Measurements from ENCODE around the gene TENT4A. TPM values are rescaled to one million over a fixed set of nuclear protein-coding genes. Genes with fewer than 3 reads are reported as not detected.

The TENT4A gene
- total and polyA plus RNA-seq, 7 experiments from 2014 or later: 1.6 to 61.4 (median 50.7) TPM

- Mint-ChIP-seq H3K4me1 (no peaks in the 10 kb centered on the region), H3K4me3 (no peak overlapping the region), H3K9me3 (peaks cover 0 to 8% (median 0%) of the 10 kb centered on the region in 11 donors), H3K27me3 (peaks cover 0 to 12% (median 0%) of the 10 kb centered on the region in 5 donors), H3K36me3 (peaks cover 0 to 29% (median 20%) of the 10 kb centered on the region in 5 donors), H3K27ac (no peak overlapping the region)
- no peaks in the 10 kb centered on the region for H3K4me1 ChIP-seq (ENCODE audit: control insufficient read depth in 2 of 2, insufficient read depth in 2 of 2, low read length in 2 of 2)
- DNase-seq: no peak
- no peak overlapping the region for H3K4me3 ChIP-seq (ENCODE audit: low read length)
- peaks cover 0 to 6% (median 0%) of the 10 kb centered on the region in 3 experiments for H3K36me3 ChIP-seq (ENCODE audit: control insufficient read depth in 2 of 3, insufficient read depth in 3 of 3, low read length in 3 of 3)
- no peaks in the 10 kb centered on the region for H3K9me3 ChIP-seq (ENCODE audit: control insufficient read depth in 2 of 3, low read length in 3 of 3)
- H3K27ac ChIP-seq (ENCODE audit: low read depth, low read length): no peak overlapping the region
- CTCF ChIA-PET: no interaction called here
- POLR2A ChIA-PET: no interaction called here
- intact Hi-C loops (cut with micrococcal nuclease): no loop called here
- no peaks in the 10 kb centered on the region for H3K27me3 ChIP-seq (ENCODE audit: control insufficient read depth in 2 of 2, insufficient read depth in 2 of 2, low read length in 2 of 2)
- ATAC-seq: no peak
Observed at GRCh38 chr5:6674421-6674820, 38.8 kb upstream of the TENT4A start.

GRCh38 chr5:6674886-6675285, 38.3 kb upstream of the TENT4A start:
- Mint-ChIP-seq H3K36me3 (peaks cover 0 to 26% (median 17%) of the 10 kb centered on the region in 5 donors), H3K27me3 (peaks cover 0 to 12% (median 0%) of the 10 kb centered on the region in 5 donors), H3K27ac (no peak overlapping the region), H3K4me3 (no peak overlapping the region), H3K9me3 (peaks cover 0 to 8% (median 0%) of the 10 kb centered on the region in 11 donors), H3K4me1 (no peaks in the 10 kb centered on the region)
- ATAC-seq (no peak), DNase-seq (no peak)
- H3K27me3 ChIP-seq (ENCODE audit: control insufficient read depth in 2 of 2, insufficient read depth in 2 of 2, low read length in 2 of 2): no peaks in the 10 kb centered on the region
- no peak overlapping the region for H3K27ac ChIP-seq (ENCODE audit: low read depth, low read length)
- intact Hi-C loops (cut with micrococcal nuclease): no loop called here
- no peaks in the 10 kb centered on the region for H3K9me3 ChIP-seq (ENCODE audit: control insufficient read depth in 2 of 3, low read length in 3 of 3)
- ChIA-PET CTCF (no interaction called here), POLR2A (no interaction called here)
- no peak overlapping the region for H3K4me3 ChIP-seq (ENCODE audit: low read length)
- no peaks in the 10 kb centered on the region for H3K4me1 ChIP-seq (ENCODE audit: control insufficient read depth in 2 of 2, insufficient read depth in 2 of 2, low read length in 2 of 2)
- peaks cover 0 to 5% (median 0%) of the 10 kb centered on the region in 3 experiments for H3K36me3 ChIP-seq (ENCODE audit: control insufficient read depth in 2 of 3, insufficient read depth in 3 of 3, low read length in 3 of 3)

GRCh38 chr5:6675784-6676491, 37.3 kb upstream of the TENT4A start:
- peaks cover 0 to 8% (median 0%) of the 10 kb centered on the region in 11 donors for H3K9me3 Mint-ChIP-seq
- POLR2A ChIA-PET: no interaction called here
- H3K4me1 ChIP-seq (ENCODE audit: control insufficient read depth in 2 of 2, insufficient read depth in 2 of 2, low read length in 2 of 2): no peaks in the 10 kb centered on the region
- peaks cover 0 to 15% (median 10%) of the 10 kb centered on the region in 5 donors for H3K36me3 Mint-ChIP-seq
- ATAC-seq (no peak), DNase-seq (no peak)
- no peak overlapping the region for H3K27ac Mint-ChIP-seq
- CTCF ChIA-PET: no interaction called here
- no peak overlapping the region for H3K4me3 ChIP-seq (ENCODE audit: low read length)
- no peaks in the 10 kb centered on the region for H3K36me3 ChIP-seq (ENCODE audit: control insufficient read depth in 2 of 3, insufficient read depth in 3 of 3, low read length in 3 of 3)
- no peaks in the 10 kb centered on the region for H3K9me3 ChIP-seq (ENCODE audit: control insufficient read depth in 2 of 3, low read length in 3 of 3)
- H3K27ac ChIP-seq (ENCODE audit: low read depth, low read length): no peak overlapping the region
- no peaks in the 10 kb centered on the region for H3K27me3 ChIP-seq (ENCODE audit: control insufficient read depth in 2 of 2, insufficient read depth in 2 of 2, low read length in 2 of 2)
- H3K4me1 Mint-ChIP-seq: no peaks in the 10 kb centered on the region
- H3K4me3 Mint-ChIP-seq: no peak overlapping the region
- H3K27me3 Mint-ChIP-seq: peaks cover 0 to 18% (median 0%) of the 10 kb centered on the region in 5 donors
- intact Hi-C loops (cut with micrococcal nuclease): no loop called here

GRCh38 chr5:6676702-6677101, 36.5 kb upstream of the TENT4A start:
- no peak for ATAC-seq
- no peaks in the 10 kb centered on the region for H3K9me3 ChIP-seq (ENCODE audit: control insufficient read depth in 2 of 3, low read length in 3 of 3)
- intact Hi-C loops (cut with micrococcal nuclease): no loop called here
- peaks cover 0 to 10% (median 6%) of the 10 kb centered on the region in 5 donors for H3K36me3 Mint-ChIP-seq
- ChIA-PET CTCF (no interaction called here), POLR2A (no interaction called here)
- no peaks in the 10 kb centered on the region for H3K36me3 ChIP-seq (ENCODE audit: control insufficient read depth in 2 of 3, insufficient read depth in 3 of 3, low read length in 3 of 3)
- peaks cover 0 to 6% (median 0%) of the 10 kb centered on the region in 11 donors for H3K9me3 Mint-ChIP-seq
- H3K27ac ChIP-seq (ENCODE audit: low read depth, low read length): no peak overlapping the region
- H3K4me3 ChIP-seq (ENCODE audit: low read length): no peak overlapping the region
- H3K4me3 Mint-ChIP-seq: no peak overlapping the region
- H3K4me1 ChIP-seq (ENCODE audit: control insufficient read depth in 2 of 2, insufficient read depth in 2 of 2, low read length in 2 of 2): no peaks in the 10 kb centered on the region
- H3K4me1 Mint-ChIP-seq: peaks cover 0 to 2% (median 0%) of the 10 kb centered on the region in 7 donors
- DNase-seq: no peak
- no peaks in the 10 kb centered on the region for H3K27me3 ChIP-seq (ENCODE audit: control insufficient read depth in 2 of 2, insufficient read depth in 2 of 2, low read length in 2 of 2)
- H3K27me3 Mint-ChIP-seq: peaks cover 0 to 26% (median 5%) of the 10 kb centered on the region in 5 donors
- H3K27ac Mint-ChIP-seq: no peak overlapping the region

- H3K4me3 Mint-ChIP-seq: no peak overlapping the region
- Histone ChIP-seq H3K4me3 (ENCODE audit: low read length) (no peak overlapping the region), H3K36me3 (ENCODE audit: control insufficient read depth in 2 of 3, insufficient read depth in 3 of 3, low read length in 3 of 3) (no peaks in the 10 kb centered on the region), H3K27me3 (ENCODE audit: control insufficient read depth in 2 of 2, insufficient read depth in 2 of 2, low read length in 2 of 2) (no peaks in the 10 kb centered on the region), H3K4me1 (ENCODE audit: control insufficient read depth in 2 of 2, insufficient read depth in 2 of 2, low read length in 2 of 2) (no peaks in the 10 kb centered on the region), H3K27ac (ENCODE audit: low read depth, low read length) (no peak overlapping the region), H3K9me3 (ENCODE audit: control insufficient read depth in 2 of 3, low read length in 3 of 3) (no peaks in the 10 kb centered on the region)
- ATAC-seq (no peak), DNase-seq (no peak)
- POLR2A ChIA-PET: no interaction called here
- H3K4me1 Mint-ChIP-seq: peaks cover 0 to 3% (median 0%) of the 10 kb centered on the region in 7 donors
- no peak overlapping the region for H3K27ac Mint-ChIP-seq
- peaks cover 1 to 37% (median 13%) of the 10 kb centered on the region in 5 donors for H3K27me3 Mint-ChIP-seq
- H3K9me3 Mint-ChIP-seq: peaks cover 0 to 8% (median 0%) of the 10 kb centered on the region in 11 donors
- peaks cover 0 to 4% (median 2%) of the 10 kb centered on the region in 5 donors for H3K36me3 Mint-ChIP-seq
- CTCF ChIA-PET: no interaction called here
- intact Hi-C loops (cut with micrococcal nuclease): no loop called here
Observed at GRCh38 chr5:6678385-6678784, 34.8 kb upstream of the TENT4A start.

GRCh38 chr5:6680922-6681321, 32.3 kb upstream of the TENT4A start:
- no peak overlapping the region for H3K4me3 Mint-ChIP-seq

GRCh38 chr5:6681682-6682081, 31.6 kb upstream of the TENT4A start:
- Mint-ChIP-seq H3K4me1 (peaks cover 0 to 3% (median 3%) of the 10 kb centered on the region in 7 donors), H3K4me3 (no peak overlapping the region), H3K36me3 (no peaks in the 10 kb centered on the region), H3K27ac (no peak overlapping the region), H3K9me3 (peaks cover 0 to 12% (median 0%) of the 10 kb centered on the region in 11 donors), H3K27me3 (peaks cover 7 to 64% (median 42%) of the 10 kb centered on the region in 5 donors)
- H3K27ac ChIP-seq (ENCODE audit: low read depth, low read length): no peak overlapping the region
- no peaks in the 10 kb centered on the region for H3K4me1 ChIP-seq (ENCODE audit: control insufficient read depth in 2 of 2, insufficient read depth in 2 of 2, low read length in 2 of 2)
- CTCF ChIA-PET: no interaction called here
- H3K4me3 ChIP-seq (ENCODE audit: low read length): no peak overlapping the region
- no peak for DNase-seq
- H3K36me3 ChIP-seq (ENCODE audit: control insufficient read depth in 2 of 3, insufficient read depth in 3 of 3, low read length in 3 of 3): no peaks in the 10 kb centered on the region
- POLR2A ChIA-PET: no interaction called here
- no peaks in the 10 kb centered on the region for H3K9me3 ChIP-seq (ENCODE audit: control insufficient read depth in 2 of 3, low read length in 3 of 3)
- no peak for ATAC-seq
- intact Hi-C loops (cut with micrococcal nuclease): no loop called here
- H3K27me3 ChIP-seq (ENCODE audit: control insufficient read depth in 2 of 2, insufficient read depth in 2 of 2, low read length in 2 of 2): peaks cover 0 to 3% of the 10 kb centered on the region in 2 donors

More at GRCh38 chr5:6680922-6681321, 32.3 kb upstream of the TENT4A start:
- H3K27ac ChIP-seq (ENCODE audit: low read depth, low read length): no peak overlapping the region
- no peak overlapping the region for H3K4me3 ChIP-seq (ENCODE audit: low read length)
- intact Hi-C loops (cut with micrococcal nuclease): no loop called here
- Mint-ChIP-seq H3K27ac (no peak overlapping the region), H3K36me3 (peaks cover 0 to 2% (median 0%) of the 10 kb centered on the region in 5 donors), H3K9me3 (peaks cover 0 to 14% (median 0%) of the 10 kb centered on the region in 11 donors), H3K4me1 (peaks cover 0 to 3% (median 0%) of the 10 kb centered on the region in 7 donors), H3K27me3 (peaks cover 3 to 62% (median 36%) of the 10 kb centered on the region in 5 donors)
- ChIA-PET CTCF (no interaction called here), POLR2A (no interaction called here)
- no peak for DNase-seq
- ATAC-seq: no peak
- no peaks in the 10 kb centered on the region for H3K4me1 ChIP-seq (ENCODE audit: control insufficient read depth in 2 of 2, insufficient read depth in 2 of 2, low read length in 2 of 2)
- no peaks in the 10 kb centered on the region for H3K27me3 ChIP-seq (ENCODE audit: control insufficient read depth in 2 of 2, insufficient read depth in 2 of 2, low read length in 2 of 2)
- no peaks in the 10 kb centered on the region for H3K9me3 ChIP-seq (ENCODE audit: control insufficient read depth in 2 of 3, low read length in 3 of 3)
- no peaks in the 10 kb centered on the region for H3K36me3 ChIP-seq (ENCODE audit: control insufficient read depth in 2 of 3, insufficient read depth in 3 of 3, low read length in 3 of 3)
